KOPT-K1 (cell line): Measurements from ENCODE around the gene TMEM269.
A peak's percentile ranks its signal among the peaks of the same experiment; 100 is the strongest.

Experiments
- H3K27ac ChIP-seq: fragments of 200-600 bp; sonication (generic); 2 replicates; pipeline ENCODE4 v1.5.1; 2016; ENCODE audit warnings: antibody characterized with exemption, mild to moderate bottlenecking, low read depth, low read length; ENCODE audit not compliant: poor library complexity, severe bottlenecking
- H3K36me3 ChIP-seq: fragments of 200-600 bp; sonication (generic); 2 replicates; pipeline ENCODE4 v1.5.1; 2017; ENCODE audit warnings: antibody characterized with exemption, mild to moderate bottlenecking, low read length, moderate library complexity; ENCODE audit not compliant: insufficient read depth
- H3K9me3 ChIP-seq: fragments of 200-600 bp; sonication (generic); 2 replicates; pipeline ENCODE4 v1.5.1; 2017; ENCODE audit warnings: antibody characterized with exemption, low read length, mild to moderate bottlenecking; ENCODE audit not compliant: insufficient read depth, poor library complexity, severe bottlenecking

Gene TMEM269

DNA sequence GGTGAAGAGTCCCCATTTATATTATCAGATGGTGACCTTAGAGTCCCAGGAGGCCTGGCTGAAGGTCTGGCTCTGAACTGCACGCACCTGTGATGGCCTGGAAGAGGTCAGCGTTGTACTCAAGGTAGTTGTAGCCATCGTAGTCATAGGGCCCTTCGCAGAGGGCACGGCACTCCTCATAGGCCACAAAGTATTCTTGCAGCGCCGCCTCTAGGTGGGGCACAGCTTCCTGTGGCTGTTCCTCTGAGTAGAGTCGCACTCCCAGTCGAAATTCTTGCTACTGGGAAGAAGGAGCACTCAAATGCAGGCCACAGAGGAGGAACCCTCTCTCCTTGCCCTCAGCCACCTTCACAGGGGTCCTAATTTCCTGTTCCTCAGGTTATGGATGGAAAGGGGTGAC, 25.7 kb upstream of the TMEM269 start:
- no peaks in the 10 kb centered on the region for H3K9me3 ChIP-seq
- H3K36me3 ChIP-seq = peaks cover 82% of the 10 kb centered on the region
- H3K27ac ChIP-seq = no peak overlapping the region

DNA sequence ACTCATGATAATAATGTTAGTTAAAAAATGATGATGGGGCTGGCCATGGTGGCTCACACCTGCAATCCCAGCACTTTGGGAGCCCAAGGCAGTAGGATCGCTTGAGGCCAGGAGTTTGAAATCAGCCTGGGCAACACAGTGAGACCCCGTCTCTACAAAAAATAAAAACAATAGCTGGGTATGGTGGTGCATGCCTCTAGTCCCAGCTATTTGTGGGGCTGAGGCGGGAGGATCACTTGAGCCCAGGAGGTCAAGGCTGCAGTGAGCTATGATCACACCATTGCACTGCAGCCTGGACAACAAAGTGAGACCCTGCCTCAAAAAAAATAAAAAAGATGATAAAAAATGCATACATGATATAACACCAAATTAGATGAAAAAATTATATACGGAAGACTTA, 23.2 kb upstream of the TMEM269 start:
- Histone ChIP-seq H3K36me3 (peaks cover 58% of the 10 kb centered on the region), H3K27ac (no peak overlapping the region), H3K9me3 (no peaks in the 10 kb centered on the region)

DNA sequence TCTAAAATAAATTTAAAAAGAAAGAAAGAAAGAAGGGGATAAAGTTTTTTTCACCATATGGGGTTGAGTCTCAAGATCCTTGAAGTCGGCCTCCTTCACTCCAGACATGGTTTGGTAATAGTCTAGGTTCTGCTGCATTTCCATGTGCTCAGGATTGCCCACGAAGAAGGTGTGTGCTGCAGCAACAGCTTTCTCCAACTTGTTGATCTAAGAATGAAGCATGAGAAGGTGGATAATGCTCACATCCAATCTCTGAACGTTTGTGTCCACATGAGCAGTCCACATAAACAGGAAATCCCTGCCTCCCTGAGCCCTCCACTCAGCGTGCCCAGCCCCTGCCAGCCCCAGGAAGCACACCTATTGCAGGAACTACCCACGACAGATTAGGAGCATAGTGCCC, 22.5 kb upstream of the TMEM269 start:
- no peaks in the 10 kb centered on the region for H3K9me3 ChIP-seq
- H3K36me3 ChIP-seq = peaks cover 51% of the 10 kb centered on the region
- H3K27ac ChIP-seq = no peak overlapping the region

DNA sequence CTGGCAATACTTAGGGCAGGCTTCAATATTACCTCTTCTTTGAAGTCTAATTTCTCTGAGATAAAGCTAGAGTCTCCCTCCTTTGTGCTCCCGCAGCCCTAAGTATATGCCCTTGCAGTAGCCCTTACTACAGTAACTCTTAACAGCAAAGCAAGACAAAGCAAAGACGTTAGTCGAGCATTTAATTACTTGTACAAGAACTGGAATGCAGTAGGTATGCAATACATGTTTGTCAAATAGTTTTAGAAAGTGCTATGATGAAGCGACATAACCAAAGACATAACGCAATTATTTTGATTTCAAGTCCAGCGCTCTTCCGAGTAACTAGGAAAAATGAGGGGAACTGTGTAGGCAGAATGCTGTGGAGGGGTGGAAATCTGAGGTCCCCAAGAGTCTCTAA, 19.5 kb upstream of the TMEM269 start:
- Histone ChIP-seq H3K36me3 (peaks cover 21% of the 10 kb centered on the region), H3K9me3 (no peaks in the 10 kb centered on the region), H3K27ac (no peak overlapping the region)

DNA sequence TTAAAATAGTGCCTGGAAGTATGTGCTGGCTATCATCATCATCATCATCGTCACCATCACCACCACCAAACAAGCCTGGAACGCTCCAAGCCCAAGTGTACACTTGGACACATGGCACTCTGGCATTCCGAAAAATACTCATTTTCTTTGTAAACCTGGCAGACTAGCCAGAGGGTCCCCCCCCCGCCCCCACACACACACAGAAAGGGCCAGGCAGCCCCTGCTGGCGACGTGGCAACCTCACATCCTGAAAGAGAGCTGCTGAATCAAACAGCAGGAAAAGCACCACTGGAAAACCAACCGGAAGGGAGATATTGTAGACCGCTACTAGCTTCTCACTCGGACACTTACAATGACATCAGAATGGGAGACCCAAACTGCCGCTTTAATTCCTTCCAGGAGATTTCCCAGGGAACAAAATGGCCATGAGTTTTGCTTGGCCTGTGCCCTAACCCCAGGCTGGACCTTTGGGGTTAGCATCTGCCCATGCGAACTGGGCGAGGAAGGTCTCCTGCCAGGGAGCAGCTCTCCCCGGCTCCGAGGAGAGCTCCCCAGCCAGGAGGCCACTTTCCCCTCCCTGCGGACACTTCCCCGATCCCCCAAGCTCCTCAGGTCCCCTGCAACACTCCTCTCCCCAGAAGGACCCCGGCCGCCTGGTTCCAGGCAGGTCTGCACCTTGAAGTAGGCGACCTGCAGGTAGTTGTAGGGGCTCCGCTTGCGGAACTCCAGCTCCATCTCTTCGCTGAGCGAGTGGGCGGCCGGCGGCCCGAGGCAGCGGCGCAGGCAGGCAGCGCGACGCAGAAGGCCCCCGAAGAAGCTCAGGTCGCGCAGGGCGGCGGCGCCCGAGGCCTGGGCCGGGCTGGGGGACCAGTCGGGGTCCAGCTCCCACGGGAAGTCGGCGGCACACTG, 18.7 kb upstream of the TMEM269 start:
- no peaks in the 10 kb centered on the region for H3K9me3 ChIP-seq
- H3K27ac ChIP-seq = peak overlapping the region; percentile 77
- H3K36me3 ChIP-seq = peaks cover 24% of the 10 kb centered on the region

DNA sequence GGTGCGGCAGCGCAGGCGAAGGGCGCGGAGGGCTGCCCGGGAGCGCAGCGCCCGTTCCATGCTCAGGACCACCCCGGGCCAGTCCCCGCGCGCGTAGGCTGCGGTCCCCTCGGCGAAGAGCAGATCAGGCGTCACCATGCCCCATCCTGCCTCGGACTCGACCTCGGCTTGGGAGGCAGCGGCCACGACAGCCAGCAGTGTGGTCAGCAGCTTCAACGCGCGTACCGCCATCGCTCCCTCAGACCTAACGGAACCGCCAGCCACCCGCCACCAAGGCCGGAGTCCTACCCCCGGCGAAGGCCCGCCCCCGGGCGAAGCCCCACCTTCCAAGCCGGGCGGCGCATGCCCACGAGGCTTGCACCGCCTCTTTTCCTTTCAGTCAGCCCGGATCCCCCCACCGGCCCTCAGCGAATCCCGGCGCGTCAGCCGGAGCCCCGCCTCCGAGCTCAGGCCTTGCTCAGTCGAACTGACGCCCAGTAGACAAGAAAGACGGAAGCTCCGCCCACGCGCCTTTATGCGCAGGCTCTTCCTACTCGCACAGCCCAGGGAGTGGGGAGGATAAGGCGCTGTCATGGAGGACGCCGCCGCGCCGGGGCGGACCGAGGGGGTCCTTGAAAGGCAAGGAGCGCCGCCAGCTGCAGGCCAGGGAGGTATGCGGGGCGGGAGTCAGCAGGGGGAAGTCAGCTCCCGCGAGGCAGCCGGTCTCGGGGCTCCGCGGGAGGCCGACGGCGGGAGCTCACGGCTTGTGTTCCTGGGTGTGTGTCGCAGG, 17.9 kb upstream of the TMEM269 start, which contains the start of the genes C1orf50 and P3H1:
C1orf50 (plus strand) TSS at position 509 of the 769 bp plus-strand sequence; CDS start at position 572, 63 bp downstream.
P3H1 (minus strand) TSS at position 288 of the 769 bp plus-strand sequence; CDS start at position 231, 57 bp downstream.
- Histone ChIP-seq H3K27ac (peak within 1 kb of the TSS; percentile 77), H3K36me3 (peaks cover 17% of the 10 kb centered on the region), H3K9me3 (no peaks in the 10 kb centered on the region)

DNA sequence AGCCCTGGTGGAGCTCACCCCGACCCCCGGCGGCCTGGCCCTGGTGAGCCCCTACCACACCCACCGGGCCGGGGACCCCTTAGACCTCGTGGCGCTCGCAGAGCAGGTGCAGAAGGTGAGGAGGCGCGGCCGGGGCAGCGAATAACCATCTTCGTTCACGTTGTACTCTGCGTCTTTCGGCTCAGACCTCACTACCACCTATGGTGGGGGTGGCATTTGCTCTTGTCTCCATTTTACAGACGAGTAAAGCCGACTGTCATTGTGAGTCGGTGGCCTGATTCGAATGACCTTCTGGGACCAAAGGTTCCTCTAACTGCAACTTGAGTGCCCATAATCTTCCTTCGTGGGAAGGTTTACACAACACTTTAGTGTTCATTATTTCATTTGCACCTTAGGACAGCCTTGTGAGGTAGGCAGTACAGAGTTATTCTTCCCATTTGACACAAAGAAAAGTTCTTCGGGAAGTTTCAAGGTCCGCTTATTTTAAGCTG, 17.2 kb upstream of the TMEM269 start:
- Histone ChIP-seq H3K27ac (peak overlapping the region; percentile 74), H3K36me3 (peaks cover 16% of the 10 kb centered on the region), H3K9me3 (no peaks in the 10 kb centered on the region)

DNA sequence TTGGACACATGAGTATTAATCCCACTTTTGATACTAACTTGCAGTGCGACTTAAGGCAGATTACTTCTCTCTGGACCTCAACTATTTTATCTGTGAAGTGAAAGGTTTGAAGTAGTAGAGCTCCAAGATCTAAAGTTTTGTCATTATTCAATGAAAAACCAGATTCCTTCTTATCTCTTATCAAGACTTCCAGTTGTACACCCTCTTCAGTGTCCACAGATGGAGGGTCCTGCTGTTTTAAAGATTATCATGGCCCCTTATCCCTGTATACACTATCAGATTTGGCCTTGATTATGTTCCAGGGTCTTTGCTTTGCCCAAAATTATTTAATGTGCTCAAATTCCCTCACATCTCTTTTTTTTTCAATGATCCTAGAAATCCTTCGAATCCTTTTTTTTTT, 16.6 kb upstream of the TMEM269 start:
- peak overlapping the region; percentile 74 for H3K27ac ChIP-seq
- H3K36me3 ChIP-seq = peaks cover 17% of the 10 kb centered on the region
- H3K9me3 ChIP-seq = no peaks in the 10 kb centered on the region

DNA sequence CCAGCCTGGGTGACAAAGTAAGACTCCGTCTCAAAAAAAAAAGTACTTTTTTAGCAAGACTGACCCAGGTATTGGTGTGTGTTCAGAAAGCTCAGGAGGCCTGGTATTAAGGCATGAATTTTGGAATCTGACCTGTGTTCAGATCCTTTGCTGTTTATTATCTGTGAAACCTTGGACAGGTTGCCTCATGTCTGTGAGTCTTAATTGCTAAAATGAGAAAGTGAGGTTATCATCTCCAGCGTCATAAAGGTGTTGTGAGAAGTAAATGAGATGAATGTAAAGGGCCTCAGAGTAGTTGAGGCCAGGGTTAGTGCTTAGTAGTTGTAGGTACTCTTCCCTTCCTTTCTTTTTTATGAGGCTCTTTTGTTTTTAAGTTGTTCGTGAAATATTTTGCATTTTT, 15.0 kb upstream of the TMEM269 start:
- H3K36me3 ChIP-seq = peaks cover 33% of the 10 kb centered on the region
- H3K9me3 ChIP-seq = no peaks in the 10 kb centered on the region
- no peak overlapping the region for H3K27ac ChIP-seq

DNA sequence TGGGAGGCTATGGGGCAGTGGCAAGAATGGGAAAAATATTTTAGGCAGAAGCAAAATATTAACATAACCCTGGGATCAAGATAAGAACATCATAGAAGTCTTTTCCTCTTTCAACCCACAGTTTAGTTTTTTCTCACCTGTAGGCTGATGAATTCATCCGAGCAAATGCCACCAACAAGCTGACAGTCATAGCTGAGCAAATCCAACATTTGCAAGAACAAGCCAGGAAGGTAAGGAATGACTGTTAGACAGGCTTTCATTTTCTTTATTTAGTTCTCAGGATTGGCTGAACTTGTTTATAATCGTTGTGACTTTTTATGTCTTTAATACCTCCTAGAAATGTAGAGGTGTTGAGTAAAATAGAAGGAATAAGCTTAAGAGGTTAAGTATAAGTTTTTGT, 11.4 kb upstream of the TMEM269 start:
- no peaks in the 10 kb centered on the region for H3K9me3 ChIP-seq
- no peak overlapping the region for H3K27ac ChIP-seq
- peaks cover 69% of the 10 kb centered on the region for H3K36me3 ChIP-seq

DNA sequence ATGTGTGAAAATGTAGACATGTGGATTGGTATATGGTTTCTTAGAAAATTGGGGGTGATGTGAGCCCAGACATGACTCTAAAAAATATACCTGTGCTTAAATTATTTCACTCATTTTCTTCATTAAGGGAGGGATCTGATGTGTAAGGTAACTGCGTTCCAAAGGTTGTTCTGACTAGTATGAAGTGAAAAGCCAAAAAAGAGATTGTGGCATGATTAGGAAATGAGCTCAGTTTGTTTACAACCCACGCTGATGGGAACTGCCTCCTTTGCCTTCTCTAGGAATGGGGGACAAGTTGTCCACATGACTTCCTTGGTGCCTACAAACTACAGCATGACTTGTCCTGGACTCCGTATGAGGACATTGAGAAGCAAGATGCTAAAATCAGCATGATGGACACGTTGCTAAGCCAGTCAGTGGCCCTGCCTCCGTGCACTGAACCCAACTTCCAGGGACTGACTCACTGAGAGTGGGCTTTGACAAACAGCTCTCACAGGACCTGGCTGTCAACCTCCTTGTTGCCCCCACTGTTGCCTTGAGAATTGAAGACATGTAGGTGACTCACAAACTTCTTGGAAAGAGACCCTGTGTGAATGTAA, 9.8 kb upstream of the TMEM269 start:
- peaks cover 85% of the 10 kb centered on the region for H3K36me3 ChIP-seq
- H3K9me3 ChIP-seq = no peaks in the 10 kb centered on the region
- no peak overlapping the region for H3K27ac ChIP-seq

DNA sequence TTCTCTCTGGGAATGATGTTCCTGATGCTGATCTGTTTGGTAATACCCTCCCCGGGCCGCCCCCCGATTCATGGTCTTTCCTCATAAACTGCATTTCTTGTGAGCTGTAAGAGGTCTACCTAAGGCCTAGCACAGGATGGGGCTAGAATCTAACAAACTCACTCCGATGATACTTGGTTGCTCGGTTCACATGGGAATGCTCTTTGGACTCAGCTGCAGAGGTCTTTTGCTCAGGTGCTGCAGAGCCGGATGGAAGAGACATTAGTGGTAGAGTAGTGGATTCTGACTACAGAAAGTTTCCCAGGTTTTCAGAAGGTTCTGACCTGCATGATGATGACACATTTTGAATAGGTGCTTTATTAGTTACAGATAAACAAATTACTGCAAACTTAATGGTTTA, 8.3 kb upstream of the TMEM269 start:
- Histone ChIP-seq H3K9me3 (no peaks in the 10 kb centered on the region), H3K27ac (no peak overlapping the region), H3K36me3 (peaks cover 91% of the 10 kb centered on the region)

DNA sequence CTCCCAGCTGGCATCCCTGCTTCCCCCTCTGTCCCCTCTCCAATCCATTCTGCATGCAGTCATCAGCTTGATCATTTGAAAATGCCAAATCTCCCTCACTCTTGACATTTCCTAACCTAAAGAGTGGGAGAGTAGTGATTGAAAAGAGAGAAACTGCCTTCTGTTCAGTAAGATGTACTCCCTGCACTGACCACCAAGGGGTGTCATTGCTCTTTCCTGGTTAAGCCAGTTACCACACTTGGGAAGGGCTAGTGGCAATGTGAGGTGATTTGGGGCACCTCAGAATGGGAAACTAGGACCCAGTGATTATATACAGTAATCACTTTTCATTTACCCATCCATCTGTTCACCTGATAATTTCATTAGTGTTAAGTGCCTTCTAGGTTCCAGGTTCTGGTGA, 6.9 kb upstream of the TMEM269 start:
- Histone ChIP-seq H3K36me3 (peaks cover 99% of the 10 kb centered on the region), H3K9me3 (no peaks in the 10 kb centered on the region), H3K27ac (no peak overlapping the region)

DNA sequence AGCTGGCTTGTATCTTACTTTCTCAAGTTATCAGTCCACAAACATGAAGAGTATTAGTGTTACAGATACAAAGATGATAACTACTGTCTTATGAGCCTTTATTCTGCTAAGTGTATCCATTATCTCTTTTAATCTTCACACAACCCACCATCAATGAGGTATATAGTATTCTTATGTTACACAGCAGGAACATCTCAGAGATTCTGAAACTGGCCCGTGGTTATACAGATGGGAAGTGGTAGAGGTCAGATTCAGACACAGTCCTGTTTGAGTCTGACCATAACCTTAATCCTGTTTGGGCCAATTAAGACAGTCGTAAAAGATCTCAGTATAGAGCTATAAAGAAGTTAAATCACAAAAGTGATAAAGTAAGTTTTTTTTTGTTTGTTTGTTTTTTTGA, 5.1 kb upstream of the TMEM269 start:
- Histone ChIP-seq H3K36me3 (peaks cover 98% of the 10 kb centered on the region), H3K27ac (no peak overlapping the region), H3K9me3 (no peaks in the 10 kb centered on the region)

DNA sequence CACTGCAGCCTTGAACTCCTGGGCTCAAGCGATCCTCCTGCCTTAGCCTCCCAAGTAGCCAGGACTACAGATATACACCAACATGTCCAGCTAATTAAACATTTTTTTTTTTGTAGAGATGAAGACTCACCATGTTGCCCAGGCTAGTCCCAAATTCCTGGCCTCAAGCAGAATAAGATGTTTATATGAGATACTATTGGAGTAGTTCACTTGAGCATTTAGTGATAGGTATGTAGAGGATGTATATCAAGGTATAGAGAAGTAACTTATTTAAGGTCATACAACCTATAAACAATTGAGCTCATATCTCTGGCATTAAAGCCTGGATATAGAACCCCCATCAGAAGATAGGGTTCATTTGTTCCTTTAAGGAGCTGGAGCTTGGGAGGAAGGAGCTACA, 4.6 kb upstream of the TMEM269 start:
- peaks cover 94% of the 10 kb centered on the region for H3K36me3 ChIP-seq
- no peaks in the 10 kb centered on the region for H3K9me3 ChIP-seq
- no peak overlapping the region for H3K27ac ChIP-seq
